A549 (cell line): ENCODE results near the gene AHSG.

ENCODE experiments used
- BCL3 ChIP-seq: fragments of >200 bp; sonication (Bioruptor Twin); formaldehyde crosslinking; IDR thresholded peaks from 3 replicates; pipeline ENCODE4 v1.6.1; 2016
- CTCF ChIP-seq: fragments of >200 bp; sonication (Bioruptor Twin); formaldehyde crosslinking; IDR thresholded peaks from 3 replicates; pipeline ENCODE4 v1.5.1; 2016
- EP300 ChIP-seq, 2 experiments: fragments of >200 bp; sonication (Bioruptor Twin); formaldehyde crosslinking; IDR thresholded peaks; 2 replicates in 1 of 2; 3 replicates in 1 of 2; pipeline ENCODE4 v1.6.1; 2016 to 2017
- FOSL2 ChIP-seq, 2 experiments: fragments of 450-650 bp in 1 of 2; fragments of >200 bp in 1 of 2; sonication (Bioruptor Twin) in 1 of 2; formaldehyde crosslinking; IDR thresholded peaks; 2 replicates each; pipeline versions ENCODE4 v1.5.0 to v1.6.1; 2016 to 2020; ENCODE audit warnings: mild to moderate bottlenecking in 1 of 2, moderate library complexity in 1 of 2
- MAX ChIP-seq: IDR thresholded peaks from 2 replicates; pipeline ENCODE4 v1.6.1; 2012
- NFE2L2 ChIP-seq: fragments of 150-350 bp; conservative IDR thresholded peaks from 2 replicates; pipeline ENCODE4 v1.6.1; 2014; ENCODE audit warnings: low read length
- POLR2A ChIP-seq: IDR thresholded peaks from 2 replicates; pipeline ENCODE4 v1.6.1; 2012; ENCODE audit warnings: mild to moderate bottlenecking, low read length
- REST ChIP-seq: fragments of 200-600 bp; sonication (generic); IDR thresholded peaks from 2 replicates; pipeline ENCODE4 v1.6.1; 2016; ENCODE audit warnings: antibody characterized with exemption, mild to moderate bottlenecking, moderate library complexity
- SREBF2 ChIP-seq: fragments of 450-650 bp; IDR thresholded peaks from 2 replicates; pipeline ENCODE4 v1.6.1; 2014; ENCODE audit warnings: mild to moderate bottlenecking, moderate library complexity
- USF2 ChIP-seq: fragments of 450-650 bp; IDR thresholded peaks from 2 replicates; pipeline ENCODE4 v1.6.1; 2014; ENCODE audit warnings: antibody characterized with exemption

GRCh38 chr3:186670155-186670554 is 57.3 kb downstream of the AHSG start:
- TF ChIP-seq CTCF (no peak), MAX (no peak), FOSL2 (IDR thresholded peaks at IDR 0.05) (no peak), FOSL2 (CRISPR knock-in tag; IDR thresholded peaks at IDR 0.05) (no peak), POLR2A (no peak), REST (no peak), NFE2L2 (no peak), USF2 (no peak), EP300 (IDR thresholded peaks at IDR 0.05) (no peak), BCL3 (no peak), SREBF2 (no peak)
